ENCODE results near the gene TUBA3E.
"Not testable (repeated sequence)": the region's sequence is repeated elsewhere in the genome, so short reads cannot be mapped to it uniquely, and the experiment has no call there.

The TUBA3E gene

DNA sequence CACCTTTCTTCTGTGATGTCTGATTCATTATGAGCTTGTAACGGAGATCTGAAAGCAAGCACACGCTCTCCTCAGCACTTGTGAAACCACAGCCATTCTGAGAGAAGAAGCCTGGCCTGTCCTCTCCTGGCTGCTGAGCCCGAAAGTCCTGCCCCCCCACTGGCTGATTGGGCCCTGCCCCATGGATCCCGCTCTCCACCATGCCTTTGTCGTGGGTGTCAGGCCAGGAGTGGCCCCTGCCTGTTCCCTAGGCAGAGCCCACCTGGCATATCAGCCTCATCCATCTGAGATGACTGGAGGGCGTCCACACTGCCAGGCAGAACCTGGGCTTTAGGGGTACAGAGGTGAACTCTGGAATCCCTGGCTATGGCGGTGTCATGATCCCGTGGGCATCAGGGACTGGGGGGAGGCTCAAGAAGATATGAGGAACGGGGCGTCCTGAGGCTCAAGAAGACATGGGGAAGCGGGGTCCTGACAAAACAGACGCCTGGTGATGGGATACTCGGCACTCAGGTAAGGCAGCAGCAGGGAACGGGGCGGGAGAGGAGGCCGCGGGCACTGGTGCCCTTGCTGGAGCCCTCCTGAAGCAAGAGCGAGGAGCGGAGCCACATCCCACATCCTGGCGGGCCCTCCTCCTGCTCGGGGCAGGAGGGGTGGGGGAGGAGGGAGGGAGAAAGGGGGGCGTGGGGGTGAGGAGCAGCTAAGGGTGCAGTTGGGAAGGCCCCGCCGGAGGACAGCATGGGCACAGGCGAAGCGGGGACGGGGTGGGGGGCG is 54.8 kb downstream of the TUBA3E start:
- not testable (repeated sequence) for DNase-seq (ENCODE audit: low read depth)

DNA sequence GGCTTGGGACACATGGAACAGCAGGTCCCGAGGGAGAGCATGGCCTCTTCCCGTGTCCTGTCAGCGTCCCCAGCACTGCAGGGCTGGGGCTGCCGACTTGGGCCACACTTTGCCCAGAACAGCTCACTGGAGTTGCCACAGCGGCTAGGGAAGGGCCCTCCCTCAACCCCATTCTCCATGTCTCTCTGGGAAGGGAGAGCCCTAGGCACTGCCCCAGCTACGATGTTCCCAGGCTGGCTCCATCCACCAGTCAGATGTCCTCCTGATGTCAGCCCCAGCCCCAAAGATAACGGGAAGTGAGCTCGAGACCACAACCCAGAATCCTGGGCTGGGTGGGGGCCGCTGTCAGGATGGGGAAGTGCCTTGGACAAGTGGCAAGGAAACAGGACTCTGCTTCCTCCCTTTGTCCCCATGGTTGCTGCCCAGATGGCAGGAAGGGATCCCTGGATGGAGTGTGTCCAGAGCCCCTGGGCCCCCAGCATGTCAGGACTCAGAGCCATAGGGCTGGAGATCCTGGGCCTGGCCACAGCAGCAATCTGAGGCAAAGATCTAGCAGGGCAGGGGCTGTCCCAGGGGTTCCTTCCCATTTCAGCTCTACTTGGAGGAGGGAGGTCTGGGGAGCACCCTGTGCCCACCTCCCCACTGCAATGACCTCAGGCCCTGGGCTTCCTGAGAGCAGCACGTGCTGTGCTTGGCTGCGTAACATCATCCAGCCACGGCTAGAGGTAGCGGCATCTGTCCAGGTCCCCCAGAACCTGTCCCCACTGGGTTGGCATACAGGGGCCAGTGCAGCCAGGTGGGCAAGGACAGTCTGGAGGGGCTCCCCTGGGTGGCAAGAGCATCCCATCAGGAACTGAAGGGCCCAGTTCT is 55.6 kb downstream of the TUBA3E start:
- not testable (repeated sequence) for DNase-seq (ENCODE audit: low read depth)
